DND-41 (cell line): ENCODE measurements around the gene ZFAND6.

Experiments used
- CTCF ChIP-seq: IDR thresholded peaks from 2 replicates; pipeline ENCODE4 v1.5.1; 2012; ENCODE audit warnings: borderline replicate concordance, low read length, moderate library complexity, mild to moderate bottlenecking; ENCODE audit not compliant: poor library complexity, severe bottlenecking; ENCODE audit errors: extremely low read depth
- EZH2 ChIP-seq: IDR thresholded peaks from 3 replicates; pipeline ENCODE4 v1.6.1; 2012; ENCODE audit warnings: borderline replicate concordance, low read depth, mild to moderate bottlenecking, moderate library complexity, low read length, inconsistent platforms; ENCODE audit not compliant: severe bottlenecking

- TF ChIP-seq CTCF = no peak
- no peak for TF ChIP-seq EZH2
Measured at GRCh38 chr15:80095969-80096368, 36.5 kb downstream of the ZFAND6 start.
